Skin epidermis (tissue), 12 donors: ENCODE results near the gene EPHB3.

ENCODE experiments used
- H3K27ac ChIP-seq, 21 experiments: fragments of 200-600 bp; sonication (generic) in 11 of 21; one replicate each; pipeline ENCODE4 v1.5.0; 2020; ENCODE audit warnings: mild to moderate bottlenecking in 3 of 21, inconsistent platforms in 2 of 21, moderate library complexity in 2 of 21
- H3K4me3 ChIP-seq, 7 experiments: fragments of 200-600 bp; sonication (generic) in 2 of 7; one replicate each; pipeline ENCODE4 v1.5.0; 2020; ENCODE audit warnings: inconsistent platforms in 2 of 7, mild to moderate bottlenecking in 2 of 7, moderate library complexity in 1 of 7

EPHB3 gene

GRCh38 chr3:184574515-184575417 lies 13.2 kb downstream of the EPHB3 start:
- Histone ChIP-seq H3K4me3 (no peak overlapping the region), H3K27ac (peak overlapping the region in 4 of 21 experiments; percentile 10 to 44 (median 14))

GRCh38 chr3:184575701-184576100 lies 14.1 kb downstream of the EPHB3 start:
- H3K27ac ChIP-seq, result peak overlapping the region in 2 of 21 experiments; percentile 6

GRCh38 chr3:184576457-184577240 lies 15.1 kb downstream of the EPHB3 start:
- H3K4me3 ChIP-seq, result no peak overlapping the region
- H3K27ac ChIP-seq, result no peak overlapping the region

More at GRCh38 chr3:184575701-184576100, 14.1 kb downstream of the EPHB3 start:
- H3K4me3 ChIP-seq, result no peak overlapping the region

GRCh38 chr3:184577546-184577945 lies 16.0 kb downstream of the EPHB3 start:
- H3K27ac ChIP-seq, result peak overlapping the region in 5 of 21 experiments; percentile 7 to 59 (median 32)

GRCh38 chr3:184578218-184578617 lies 16.6 kb downstream of the EPHB3 start:
- Histone ChIP-seq H3K4me3 (no peak overlapping the region), H3K27ac (peak overlapping the region in 6 of 21 experiments; percentile 7 to 59 (median 22))

More at GRCh38 chr3:184577546-184577945, 16.0 kb downstream of the EPHB3 start:
- no peak overlapping the region for H3K4me3 ChIP-seq

- no peak overlapping the region for H3K4me3 ChIP-seq
- H3K27ac ChIP-seq, result peak overlapping the region in 7 of 21 experiments; percentile 8 to 60 (median 33)
Observed at GRCh38 chr3:184578822-184579221, 17.2 kb downstream of the EPHB3 start.

- no peak overlapping the region for H3K4me3 ChIP-seq
- peak overlapping the region in 7 of 21 experiments; percentile 8 to 60 (median 23) for H3K27ac ChIP-seq
Observed at GRCh38 chr3:184579513-184579912, 17.9 kb downstream of the EPHB3 start.

- H3K27ac ChIP-seq, result peak overlapping the region in 1 of 21 experiments; percentile 8
- H3K4me3 ChIP-seq, result no peak overlapping the region
Observed at GRCh38 chr3:184580376-184580775, 18.8 kb downstream of the EPHB3 start.

GRCh38 chr3:184581331-184581855 lies 19.8 kb downstream of the EPHB3 start:
- H3K27ac ChIP-seq, result peak overlapping the region in 2 of 21 experiments; percentile 37 to 74
- H3K4me3 ChIP-seq, result no peak overlapping the region

- peak overlapping the region; percentile 20 to 46 (median 29) for H3K4me3 ChIP-seq
- peak overlapping the region in 20 of 21 experiments; percentile 18 to 77 (median 66) for H3K27ac ChIP-seq
Observed at GRCh38 chr3:184582646-184583577, 21.3 kb downstream of the EPHB3 start.

- Histone ChIP-seq H3K4me3 (peak overlapping the region; percentile 20 to 46 (median 29)), H3K27ac (peak overlapping the region in 20 of 21 experiments; percentile 18 to 77 (median 66))
Observed at GRCh38 chr3:184583578-184584451, 22.2 kb downstream of the EPHB3 start.

- Histone ChIP-seq H3K4me3 (peak overlapping the region in 1 of 7 experiments; percentile 34), H3K27ac (peak overlapping the region in 5 of 21 experiments; percentile 2 to 77 (median 38))
Observed at GRCh38 chr3:184584464-184584891, 22.9 kb downstream of the EPHB3 start.

- Histone ChIP-seq H3K27ac (peak overlapping the region in 1 of 21 experiments; percentile 38), H3K4me3 (no peak overlapping the region)
Observed at GRCh38 chr3:184585545-184585944, 24.0 kb downstream of the EPHB3 start.

GRCh38 chr3:184586851-184587250 lies 25.3 kb downstream of the EPHB3 start:
- Histone ChIP-seq H3K4me3 (no peak overlapping the region), H3K27ac (no peak overlapping the region)

GRCh38 chr3:184588776-184589175 lies 27.2 kb downstream of the EPHB3 start:
- Histone ChIP-seq H3K27ac (no peak overlapping the region), H3K4me3 (no peak overlapping the region)

GRCh38 chr3:184590795-184591194 lies 29.2 kb downstream of the EPHB3 start:
- H3K27ac ChIP-seq, result peak overlapping the region in 1 of 21 experiments; percentile 8
- H3K4me3 ChIP-seq, result no peak overlapping the region

GRCh38 chr3:184591789-184592188 lies 30.2 kb downstream of the EPHB3 start:
- Histone ChIP-seq H3K4me3 (no peak overlapping the region), H3K27ac (peak overlapping the region in 1 of 21 experiments; percentile 24)
